Measurements from ENCODE around the gene MBOAT7.

DNA sequence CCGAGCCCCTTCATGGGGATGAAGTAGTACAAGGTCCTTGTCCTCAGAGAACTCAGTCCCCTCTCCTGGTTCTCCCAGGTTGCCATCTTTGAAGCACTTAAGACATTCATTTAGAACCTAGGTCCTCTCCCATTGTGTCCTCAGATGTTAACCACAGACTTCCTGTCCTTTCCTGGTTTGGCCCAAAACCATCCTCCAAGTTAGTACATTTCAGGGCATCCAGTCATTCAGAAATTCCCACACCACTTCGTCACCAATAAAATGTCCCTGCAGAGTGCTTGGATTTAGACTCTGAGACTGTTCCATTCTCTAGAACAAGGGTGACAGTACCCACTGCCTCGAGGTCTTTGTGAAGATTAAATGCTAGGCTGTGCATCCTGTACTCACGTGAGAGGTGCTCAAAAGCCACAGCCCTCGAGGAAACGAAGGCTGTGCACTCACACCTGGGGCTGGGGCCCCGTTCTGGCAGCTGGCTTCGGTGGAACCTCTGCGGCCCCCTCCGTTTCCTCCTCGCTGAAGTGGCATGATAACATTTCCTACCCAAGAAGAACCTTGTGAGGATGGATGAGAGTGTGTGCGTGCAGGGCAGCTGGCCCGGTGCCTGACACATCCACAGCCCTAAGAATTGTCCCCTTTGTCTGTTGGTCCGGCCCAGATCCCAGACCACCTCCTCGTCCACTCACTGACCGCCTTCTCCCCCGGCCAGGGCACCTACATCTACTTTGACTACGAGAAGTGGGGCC, 34.6 kb downstream of the MBOAT7 start:
- TF ChIP-seq, protein P1, sequence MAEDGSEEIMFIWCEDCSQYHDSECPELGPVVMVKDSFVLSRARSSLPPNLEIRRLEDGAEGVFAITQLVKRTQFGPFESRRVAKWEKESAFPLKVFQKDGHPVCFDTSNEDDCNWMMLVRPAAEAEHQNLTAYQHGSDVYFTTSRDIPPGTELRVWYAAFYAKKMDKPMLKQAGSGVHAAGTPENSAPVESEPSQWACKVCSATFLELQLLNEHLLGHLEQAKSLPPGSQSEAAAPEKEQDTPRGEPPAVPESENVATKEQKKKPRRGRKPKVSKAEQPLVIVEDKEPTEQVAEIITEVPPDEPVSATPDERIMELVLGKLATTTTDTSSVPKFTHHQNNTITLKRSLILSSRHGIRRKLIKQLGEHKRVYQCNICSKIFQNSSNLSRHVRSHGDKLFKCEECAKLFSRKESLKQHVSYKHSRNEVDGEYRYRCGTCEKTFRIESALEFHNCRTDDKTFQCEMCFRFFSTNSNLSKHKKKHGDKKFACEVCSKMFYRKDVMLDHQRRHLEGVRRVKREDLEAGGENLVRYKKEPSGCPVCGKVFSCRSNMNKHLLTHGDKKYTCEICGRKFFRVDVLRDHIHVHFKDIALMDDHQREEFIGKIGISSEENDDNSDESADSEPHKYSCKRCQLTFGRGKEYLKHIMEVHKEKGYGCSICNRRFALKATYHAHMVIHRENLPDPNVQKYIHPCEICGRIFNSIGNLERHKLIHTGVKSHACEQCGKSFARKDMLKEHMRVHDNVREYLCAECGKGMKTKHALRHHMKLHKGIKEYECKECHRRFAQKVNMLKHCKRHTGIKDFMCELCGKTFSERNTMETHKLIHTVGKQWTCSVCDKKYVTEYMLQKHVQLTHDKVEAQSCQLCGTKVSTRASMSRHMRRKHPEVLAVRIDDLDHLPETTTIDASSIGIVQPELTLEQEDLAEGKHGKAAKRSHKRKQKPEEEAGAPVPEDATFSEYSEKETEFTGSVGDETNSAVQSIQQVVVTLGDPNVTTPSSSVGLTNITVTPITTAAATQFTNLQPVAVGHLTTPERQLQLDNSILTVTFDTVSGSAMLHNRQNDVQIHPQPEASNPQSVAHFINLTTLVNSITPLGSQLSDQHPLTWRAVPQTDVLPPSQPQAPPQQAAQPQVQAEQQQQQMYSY (CRISPR knock-in tag; IDR thresholded peaks at IDR 0.05), result no peak
- TF ChIP-seq, protein P2, sequence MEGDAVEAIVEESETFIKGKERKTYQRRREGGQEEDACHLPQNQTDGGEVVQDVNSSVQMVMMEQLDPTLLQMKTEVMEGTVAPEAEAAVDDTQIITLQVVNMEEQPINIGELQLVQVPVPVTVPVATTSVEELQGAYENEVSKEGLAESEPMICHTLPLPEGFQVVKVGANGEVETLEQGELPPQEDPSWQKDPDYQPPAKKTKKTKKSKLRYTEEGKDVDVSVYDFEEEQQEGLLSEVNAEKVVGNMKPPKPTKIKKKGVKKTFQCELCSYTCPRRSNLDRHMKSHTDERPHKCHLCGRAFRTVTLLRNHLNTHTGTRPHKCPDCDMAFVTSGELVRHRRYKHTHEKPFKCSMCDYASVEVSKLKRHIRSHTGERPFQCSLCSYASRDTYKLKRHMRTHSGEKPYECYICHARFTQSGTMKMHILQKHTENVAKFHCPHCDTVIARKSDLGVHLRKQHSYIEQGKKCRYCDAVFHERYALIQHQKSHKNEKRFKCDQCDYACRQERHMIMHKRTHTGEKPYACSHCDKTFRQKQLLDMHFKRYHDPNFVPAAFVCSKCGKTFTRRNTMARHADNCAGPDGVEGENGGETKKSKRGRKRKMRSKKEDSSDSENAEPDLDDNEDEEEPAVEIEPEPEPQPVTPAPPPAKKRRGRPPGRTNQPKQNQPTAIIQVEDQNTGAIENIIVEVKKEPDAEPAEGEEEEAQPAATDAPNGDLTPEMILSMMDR (IDR thresholded peaks at IDR 0.05), result no peak
- no peak for TF ChIP-seq FOXP1 (CRISPR knock-in tag; IDR thresholded peaks at IDR 0.05; ENCODE audit: borderline replicate concordance)
- TF ChIP-seq, protein P3, sequence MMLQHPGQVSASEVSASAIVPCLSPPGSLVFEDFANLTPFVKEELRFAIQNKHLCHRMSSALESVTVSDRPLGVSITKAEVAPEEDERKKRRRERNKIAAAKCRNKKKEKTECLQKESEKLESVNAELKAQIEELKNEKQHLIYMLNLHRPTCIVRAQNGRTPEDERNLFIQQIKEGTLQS (CRISPR knock-in tag; conservative IDR thresholded peaks at IDR 0.05), result no peak
- TF ChIP-seq ZBTB21 (CRISPR knock-in tag; IDR thresholded peaks at IDR 0.05; ENCODE audit: borderline replicate concordance), result no peak
- TF ChIP-seq, protein P4, sequence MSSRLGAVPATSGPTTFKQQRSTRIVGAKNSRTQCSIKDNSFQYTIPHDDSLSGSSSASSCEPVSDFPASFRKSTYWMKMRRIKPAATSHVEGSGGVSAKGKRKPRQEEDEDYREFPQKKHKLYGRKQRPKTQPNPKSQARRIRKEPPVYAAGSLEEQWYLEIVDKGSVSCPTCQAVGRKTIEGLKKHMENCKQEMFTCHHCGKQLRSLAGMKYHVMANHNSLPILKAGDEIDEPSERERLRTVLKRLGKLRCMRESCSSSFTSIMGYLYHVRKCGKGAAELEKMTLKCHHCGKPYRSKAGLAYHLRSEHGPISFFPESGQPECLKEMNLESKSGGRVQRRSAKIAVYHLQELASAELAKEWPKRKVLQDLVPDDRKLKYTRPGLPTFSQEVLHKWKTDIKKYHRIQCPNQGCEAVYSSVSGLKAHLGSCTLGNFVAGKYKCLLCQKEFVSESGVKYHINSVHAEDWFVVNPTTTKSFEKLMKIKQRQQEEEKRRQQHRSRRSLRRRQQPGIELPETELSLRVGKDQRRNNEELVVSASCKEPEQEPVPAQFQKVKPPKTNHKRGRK (CRISPR knock-in tag; IDR thresholded peaks at IDR 0.05; ENCODE audit: borderline replicate concordance), result no peak
- TF ChIP-seq, protein P5, sequence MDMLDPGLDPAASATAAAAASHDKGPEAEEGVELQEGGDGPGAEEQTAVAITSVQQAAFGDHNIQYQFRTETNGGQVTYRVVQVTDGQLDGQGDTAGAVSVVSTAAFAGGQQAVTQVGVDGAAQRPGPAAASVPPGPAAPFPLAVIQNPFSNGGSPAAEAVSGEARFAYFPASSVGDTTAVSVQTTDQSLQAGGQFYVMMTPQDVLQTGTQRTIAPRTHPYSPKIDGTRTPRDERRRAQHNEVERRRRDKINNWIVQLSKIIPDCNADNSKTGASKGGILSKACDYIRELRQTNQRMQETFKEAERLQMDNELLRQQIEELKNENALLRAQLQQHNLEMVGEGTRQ (CRISPR knock-in tag; IDR thresholded peaks at IDR 0.05), result no peak
- no peak for TF ChIP-seq SP1 (CRISPR knock-in tag; conservative IDR thresholded peaks at IDR 0.05)
- TF ChIP-seq, protein P6, sequence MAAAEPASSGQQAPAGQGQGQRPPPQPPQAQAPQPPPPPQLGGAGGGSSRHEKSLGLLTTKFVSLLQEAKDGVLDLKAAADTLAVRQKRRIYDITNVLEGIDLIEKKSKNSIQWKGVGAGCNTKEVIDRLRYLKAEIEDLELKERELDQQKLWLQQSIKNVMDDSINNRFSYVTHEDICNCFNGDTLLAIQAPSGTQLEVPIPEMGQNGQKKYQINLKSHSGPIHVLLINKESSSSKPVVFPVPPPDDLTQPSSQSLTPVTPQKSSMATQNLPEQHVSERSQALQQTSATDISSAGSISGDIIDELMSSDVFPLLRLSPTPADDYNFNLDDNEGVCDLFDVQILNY (CRISPR knock-in tag; IDR thresholded peaks at IDR 0.05), result no peak
- TF ChIP-seq NFYB (CRISPR knock-in tag; conservative IDR thresholded peaks at IDR 0.05; ENCODE audit: low read depth), result no peak
- no peak for TF ChIP-seq FOXK1 (CRISPR knock-in tag; IDR thresholded peaks at IDR 0.05)

All from WTC11 (cell line).